Right kidney (tissue), 1 donor: ENCODE results near the gene TNFRSF13B.

Experiments used
- DNase-seq: peaks from one replicate; pipeline ENCODE4 v3.0.0-alpha.2; 2016

The TNFRSF13B gene

DNA sequence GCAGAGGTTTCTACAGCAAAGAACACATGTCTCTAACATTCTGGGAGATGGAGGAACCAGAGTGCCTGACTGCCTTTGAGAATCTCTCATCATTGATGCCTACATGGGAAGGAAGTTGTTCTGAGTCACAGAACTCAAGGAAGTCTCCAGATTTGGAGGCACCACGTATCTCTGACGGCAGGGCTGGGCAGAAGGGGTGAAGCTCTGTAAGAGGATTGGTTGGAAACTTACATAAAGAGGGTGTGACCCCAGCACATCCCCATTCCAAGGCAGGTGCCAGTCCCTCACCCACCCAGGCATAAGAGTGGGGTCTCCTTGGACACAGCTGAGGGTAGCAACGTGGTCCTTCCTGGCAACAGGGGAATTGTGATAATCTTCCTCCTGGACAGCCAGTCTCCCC lies 17.4 kb downstream of the TNFRSF13B start:
- no peak for DNase-seq

DNA sequence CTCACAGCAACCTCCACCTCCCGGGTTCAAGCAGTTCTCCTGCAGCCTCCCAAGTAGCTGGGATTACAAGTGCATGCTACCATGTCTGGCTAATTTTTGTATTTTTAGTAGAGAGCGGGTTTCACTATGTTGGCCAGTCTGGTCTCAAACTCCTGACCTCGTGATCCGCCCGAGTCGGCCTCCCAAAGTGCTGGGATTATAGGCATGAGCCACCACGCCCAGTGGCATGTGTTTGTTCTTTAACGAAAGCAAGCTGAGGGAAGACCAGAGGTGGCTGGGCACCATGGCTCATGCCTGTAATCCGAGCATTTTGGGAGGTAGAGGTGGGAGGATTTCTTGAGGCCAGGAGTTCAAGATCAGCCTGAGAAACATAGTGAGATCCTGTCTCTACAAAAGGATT lies 18.1 kb downstream of the TNFRSF13B start:
- no peak for DNase-seq

DNA sequence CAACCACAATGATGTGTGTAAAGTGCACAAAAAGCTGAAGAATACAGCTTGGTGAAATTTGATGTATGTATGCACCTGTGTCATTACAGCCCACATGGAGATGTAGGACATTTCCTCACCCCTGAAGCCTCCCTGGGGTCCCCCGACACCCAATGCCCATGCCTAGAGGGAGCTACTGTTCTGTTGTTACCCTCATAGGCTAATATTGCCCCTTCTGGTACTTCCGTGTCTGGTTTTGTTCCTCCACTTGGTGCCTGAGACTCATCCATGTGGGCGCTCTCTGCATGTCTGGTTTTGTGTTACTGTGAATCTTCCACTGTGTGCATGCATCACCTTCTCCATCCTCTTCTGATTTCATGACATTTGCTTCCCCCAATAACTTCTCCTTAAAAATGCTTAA lies 18.6 kb downstream of the TNFRSF13B start:
- DNase-seq = no peak

DNA sequence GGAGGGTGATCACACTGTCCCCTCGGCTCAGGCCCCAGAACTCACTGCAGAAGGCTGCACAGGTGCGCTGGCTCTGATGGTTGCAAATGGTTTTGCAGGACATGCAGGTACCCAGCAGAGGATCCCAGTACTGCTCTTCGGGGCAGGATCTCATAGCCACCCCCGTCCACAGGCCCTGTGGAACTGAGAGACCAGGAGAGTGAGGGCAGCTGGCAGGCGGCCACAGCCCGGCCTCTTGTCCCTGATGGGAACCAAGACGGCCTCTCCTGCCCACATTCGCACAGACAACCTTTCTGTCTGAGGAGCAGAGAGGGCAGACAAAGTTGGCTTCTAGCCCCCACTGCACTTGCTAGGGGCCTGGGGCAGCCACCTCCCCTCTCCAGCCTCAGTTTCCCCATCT lies 19.5 kb downstream of the TNFRSF13B start:
- DNase-seq = no peak

DNA sequence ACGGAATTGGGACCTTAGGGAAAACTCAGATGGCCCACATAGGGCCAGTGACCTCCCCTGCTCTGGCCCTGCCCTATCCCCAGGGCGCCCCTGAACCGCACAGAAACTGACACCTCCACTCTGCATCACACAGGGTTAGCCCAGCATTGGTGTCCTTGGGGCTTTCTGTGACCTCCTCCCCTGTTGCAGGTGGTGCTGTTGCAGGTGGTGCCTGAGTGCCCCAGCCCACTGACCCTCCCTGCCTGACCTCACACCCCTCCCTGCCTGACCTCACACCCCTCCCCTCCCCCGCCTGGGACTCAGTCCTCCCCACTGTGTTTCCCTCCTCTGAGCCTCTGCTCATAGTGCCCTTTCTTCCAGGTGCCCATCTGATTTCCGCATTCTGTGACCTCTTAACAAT lies 21.4 kb downstream of the TNFRSF13B start:
- no peak for DNase-seq

DNA sequence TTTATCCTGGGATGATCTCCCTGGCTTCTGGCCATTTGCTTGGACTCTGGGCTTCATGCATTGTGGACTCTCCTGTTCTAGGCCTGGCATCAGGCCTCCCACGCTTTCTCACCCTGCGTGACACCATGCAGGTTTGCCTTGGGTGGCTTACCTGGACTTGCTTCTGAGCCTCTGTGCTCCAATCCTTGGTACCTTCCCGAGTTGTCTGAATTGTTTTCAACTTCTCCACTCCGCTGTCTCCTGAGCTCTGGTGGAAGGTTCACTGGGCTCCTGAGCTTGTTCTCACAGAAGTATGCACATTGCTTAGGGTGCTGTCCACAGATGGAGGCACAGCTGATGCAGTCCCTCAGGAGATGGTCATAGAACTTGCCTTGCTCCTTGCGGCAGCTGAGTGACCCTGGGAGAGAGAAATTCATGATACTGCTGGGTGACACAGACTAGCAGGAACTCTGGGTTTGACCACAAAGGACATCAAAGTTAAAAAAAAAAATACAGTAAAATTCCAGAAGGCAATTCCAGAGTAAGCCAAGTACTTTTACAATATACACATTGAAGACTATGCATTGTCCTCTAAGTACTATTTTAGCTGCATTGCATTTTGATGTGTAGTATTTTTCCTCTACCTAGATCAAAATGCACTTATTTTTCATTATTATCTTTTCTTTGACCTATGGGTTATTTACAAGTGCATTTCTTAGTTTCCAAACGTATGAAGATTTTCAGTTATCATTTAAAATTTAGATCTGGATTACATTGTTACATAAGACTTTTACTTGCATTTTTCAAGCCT lies 23.1 kb downstream of the TNFRSF13B start:
- no peak for DNase-seq

DNA sequence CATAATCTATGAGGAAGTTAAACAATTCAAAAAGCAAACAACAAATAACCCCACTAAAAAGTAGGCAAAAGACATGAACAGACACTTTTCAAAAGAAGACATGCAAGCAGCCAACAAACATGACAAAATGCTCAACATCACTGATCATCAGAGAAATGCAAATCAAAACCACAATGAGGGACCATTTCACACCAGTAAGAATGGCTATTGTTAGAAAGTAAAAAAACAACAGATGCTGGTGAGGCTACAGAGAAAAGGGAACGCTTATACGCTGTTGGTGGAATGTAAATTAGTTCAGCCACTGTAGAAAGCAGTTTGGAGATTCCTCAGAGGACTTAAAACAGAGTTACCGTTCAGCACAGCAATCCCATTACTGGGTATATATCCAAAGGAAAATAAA lies 24.4 kb downstream of the TNFRSF13B start:
- no peak for DNase-seq

DNA sequence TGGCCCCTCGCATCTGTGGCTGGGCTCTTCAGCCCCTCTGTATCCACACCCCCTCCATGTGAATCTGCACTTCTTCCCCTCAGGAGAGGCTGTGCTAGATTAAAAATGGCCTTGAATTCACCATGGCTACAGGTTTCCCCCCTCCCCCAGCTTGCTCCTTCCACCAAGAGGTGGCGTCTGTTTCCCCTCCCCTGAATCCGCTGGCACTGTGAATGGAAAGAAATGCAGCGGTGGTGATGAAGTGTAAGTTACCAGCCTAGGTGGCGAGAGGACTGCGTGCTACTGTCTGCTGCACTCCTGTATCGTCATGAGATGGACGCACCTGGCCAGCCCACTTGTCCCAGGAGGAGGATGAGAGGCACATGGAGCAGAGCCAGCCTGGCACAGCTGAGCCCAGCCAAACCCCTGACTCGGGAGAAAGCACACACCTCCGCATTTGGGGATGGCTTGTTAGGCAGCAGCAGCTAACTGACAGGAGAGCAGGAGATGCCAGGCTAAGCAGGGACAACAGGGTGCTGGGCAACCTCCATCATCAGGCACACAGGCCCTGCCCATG lies 26.2 kb downstream of the TNFRSF13B start:
- DNase-seq = no peak

DNA sequence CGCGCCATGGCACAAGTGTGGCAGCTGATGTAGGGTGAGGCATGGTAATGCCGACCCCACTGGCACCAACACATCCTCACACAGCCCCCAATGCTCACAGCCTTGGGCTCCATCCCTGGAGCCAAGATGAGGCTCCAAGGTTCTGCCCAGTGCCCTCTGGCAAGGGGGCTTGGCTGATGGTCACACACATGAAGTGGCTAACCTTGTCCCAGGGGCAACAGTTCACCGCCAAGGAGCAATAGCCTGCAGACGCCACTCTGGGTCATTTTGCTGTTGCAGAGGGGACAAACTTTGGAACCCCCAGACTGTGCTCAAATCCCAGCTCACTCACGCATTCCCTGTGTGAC lies 26.8 kb downstream of the TNFRSF13B start:
- no peak for DNase-seq

DNA sequence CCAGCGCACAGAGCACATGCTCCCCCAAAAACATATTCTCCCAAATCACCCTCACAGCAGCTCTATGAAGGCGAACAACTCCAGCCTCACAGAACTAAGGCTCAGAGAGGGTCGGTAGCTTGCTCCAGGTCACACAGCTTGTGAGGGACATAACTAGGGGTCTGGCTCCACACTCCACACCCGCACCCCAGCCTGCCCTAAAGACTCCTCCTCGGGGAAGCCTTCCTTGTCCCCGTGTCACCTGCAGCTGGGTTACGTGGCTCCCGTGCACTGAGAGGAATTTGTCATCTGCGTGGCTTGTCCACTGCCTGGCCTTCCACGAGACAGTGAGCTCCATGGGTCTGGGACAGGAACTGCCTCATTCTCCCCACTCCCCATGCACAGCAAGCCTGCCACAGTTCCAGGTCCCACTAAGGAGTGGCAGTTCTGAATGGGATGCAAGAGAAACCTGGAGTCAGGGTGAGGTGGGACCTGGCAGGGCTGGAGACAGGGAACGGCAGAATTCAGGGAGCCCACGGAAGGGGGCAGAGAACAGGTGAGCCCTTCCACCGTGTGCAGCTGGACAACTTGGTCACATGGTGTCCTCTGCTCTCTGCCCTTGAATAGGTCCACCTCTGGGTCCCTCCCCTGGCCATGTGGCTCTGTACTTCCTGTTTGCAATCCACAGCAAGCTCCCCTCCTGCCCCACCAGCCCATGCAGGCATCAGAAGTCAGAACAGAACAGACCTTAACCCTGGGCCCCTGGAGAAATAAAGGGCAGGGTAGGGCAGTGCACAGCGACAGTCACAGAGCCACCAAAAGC lies 27.4 kb downstream of the TNFRSF13B start:
- no peak for DNase-seq

DNA sequence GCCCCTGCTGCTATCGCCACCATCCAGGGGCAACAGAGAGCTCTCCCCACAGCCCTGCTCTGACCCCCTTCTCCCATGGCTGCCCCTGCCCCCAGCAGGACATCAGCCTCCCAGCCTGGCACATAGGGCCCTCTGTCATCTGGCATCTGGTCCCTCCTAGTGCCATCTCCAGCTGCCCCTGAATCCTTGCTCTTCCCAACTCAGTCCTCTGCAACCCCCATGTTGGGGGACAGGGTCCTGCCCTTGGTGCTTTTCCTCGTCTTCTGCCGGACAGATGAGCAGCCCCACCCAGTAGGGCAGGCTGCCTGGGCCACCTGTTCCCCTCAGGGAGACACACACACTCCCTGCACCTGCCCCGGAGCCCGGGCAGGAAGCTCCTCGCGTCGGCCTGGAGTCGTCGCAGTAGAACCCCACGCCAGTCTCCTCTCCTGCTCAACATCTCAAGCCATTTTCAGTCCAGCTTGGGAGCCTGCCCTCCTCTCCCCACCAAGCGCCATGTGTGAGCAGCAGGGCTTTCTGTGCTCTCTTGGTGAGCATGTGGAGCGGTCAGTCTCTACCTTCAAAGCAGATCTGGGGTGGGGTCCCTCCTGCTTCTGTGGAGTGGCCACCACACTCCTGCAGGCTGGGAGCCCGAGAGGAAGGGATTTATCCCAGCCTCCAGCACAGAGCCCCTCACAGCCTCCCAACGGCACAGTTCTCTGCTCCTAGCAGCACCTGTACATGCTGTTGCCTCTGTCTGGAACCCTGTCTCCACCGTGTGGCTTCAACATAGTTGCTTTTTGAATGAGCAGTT lies 28.2 kb downstream of the TNFRSF13B start:
- no peak for DNase-seq

DNA sequence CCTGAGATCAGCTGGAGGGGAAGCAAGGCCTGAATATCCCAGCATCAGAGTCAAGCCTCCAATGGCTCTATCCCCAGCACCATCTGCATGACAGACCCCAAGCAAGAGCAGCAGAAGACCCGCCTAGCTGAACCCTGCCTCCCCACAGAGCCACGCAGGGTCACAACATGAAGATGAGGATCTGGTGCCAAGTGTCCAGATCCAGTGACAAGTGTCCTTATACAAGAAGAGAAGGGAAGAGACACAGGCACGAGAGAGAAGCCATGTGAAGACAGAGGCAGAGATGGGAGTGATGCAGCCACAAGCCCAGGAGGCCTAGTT lies 28.9 kb downstream of the TNFRSF13B start:
- DNase-seq = no peak

DNA sequence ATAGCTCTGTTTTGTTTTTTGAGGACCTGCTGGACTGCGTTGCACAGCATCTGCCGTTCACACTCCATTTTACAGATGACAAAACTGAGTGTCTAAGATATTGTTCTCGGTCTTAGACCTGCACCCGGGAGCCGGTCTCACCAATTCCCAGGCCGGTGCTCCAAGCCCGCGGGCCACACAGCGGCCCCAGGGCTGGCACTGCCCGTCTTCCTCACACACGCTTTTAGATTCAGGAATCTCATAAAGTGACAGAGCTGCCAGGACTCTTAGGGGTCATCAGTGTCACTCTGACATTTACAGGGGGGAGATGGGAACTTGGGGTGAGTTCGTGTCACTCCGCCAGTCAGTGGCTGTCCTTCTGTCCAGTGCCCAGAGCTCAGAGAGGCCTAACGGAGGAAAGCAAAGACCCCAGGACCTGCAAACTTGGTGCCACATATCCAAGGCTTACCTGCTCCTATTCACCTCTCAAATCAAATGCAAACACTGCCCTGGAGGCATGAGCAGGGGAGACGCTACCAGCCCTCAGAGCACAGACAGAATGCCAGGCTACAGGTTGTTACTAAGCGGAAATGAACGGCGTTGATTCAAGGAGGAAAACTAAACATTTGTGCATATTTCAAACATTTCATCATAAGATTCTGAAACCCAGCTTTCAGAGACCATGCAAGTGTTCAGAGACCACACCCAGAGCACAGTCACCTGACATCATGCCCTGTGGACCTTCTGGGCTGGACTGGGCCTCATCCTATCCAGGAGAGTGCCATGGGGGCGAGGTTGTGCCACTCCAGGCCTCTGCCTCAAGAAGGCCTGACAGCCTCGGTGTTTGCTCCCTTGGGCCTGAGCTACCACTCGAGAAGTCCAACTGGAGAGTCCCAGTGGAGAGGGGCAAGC lies 29.5 kb downstream of the TNFRSF13B start:
- no peak for DNase-seq

DNA sequence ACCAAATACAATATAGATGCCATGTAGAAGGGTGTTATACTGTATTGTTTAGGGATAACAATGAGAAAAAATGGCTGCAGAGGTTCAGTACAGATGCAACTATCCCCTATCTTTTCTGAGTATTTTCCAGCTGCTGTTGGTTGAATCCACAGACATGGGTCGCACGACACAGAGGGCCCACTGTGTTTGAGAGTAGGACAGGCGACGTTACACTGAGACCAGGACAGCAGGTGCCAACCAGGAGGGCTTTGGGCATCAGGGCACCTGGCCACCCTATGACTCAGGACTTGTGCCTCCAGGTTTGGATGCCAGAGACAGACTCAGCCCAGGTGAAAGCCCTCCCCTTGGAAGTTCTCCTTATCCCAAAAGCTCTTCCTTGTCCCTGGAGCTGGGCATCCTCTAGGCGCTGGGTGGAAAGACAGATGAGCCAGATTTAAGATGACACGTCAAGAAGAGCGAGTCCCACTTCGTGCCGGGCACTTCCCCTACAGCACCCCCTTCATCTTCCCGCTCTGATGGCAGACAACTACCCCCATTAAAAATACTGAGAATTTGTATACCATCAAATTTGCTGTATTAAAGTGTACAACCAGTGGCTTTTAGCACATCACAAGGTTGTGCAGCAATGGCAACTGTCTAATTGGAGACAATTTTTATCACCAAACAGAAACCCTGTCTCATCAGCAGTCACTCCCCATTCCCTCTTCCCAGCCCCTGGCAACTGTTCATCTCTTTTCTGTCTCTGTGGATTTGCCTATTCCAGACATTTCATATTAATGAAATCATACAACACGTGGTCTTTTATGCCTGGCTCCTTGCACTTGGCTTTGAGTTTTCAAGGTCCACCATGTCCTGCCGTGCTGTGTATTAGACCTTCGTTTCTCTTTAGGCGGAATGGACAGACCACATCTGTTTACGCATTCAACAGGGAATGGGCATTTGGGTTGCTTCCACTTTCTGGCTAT lies 30.6 kb downstream of the TNFRSF13B start:
- no peak for DNase-seq

DNA sequence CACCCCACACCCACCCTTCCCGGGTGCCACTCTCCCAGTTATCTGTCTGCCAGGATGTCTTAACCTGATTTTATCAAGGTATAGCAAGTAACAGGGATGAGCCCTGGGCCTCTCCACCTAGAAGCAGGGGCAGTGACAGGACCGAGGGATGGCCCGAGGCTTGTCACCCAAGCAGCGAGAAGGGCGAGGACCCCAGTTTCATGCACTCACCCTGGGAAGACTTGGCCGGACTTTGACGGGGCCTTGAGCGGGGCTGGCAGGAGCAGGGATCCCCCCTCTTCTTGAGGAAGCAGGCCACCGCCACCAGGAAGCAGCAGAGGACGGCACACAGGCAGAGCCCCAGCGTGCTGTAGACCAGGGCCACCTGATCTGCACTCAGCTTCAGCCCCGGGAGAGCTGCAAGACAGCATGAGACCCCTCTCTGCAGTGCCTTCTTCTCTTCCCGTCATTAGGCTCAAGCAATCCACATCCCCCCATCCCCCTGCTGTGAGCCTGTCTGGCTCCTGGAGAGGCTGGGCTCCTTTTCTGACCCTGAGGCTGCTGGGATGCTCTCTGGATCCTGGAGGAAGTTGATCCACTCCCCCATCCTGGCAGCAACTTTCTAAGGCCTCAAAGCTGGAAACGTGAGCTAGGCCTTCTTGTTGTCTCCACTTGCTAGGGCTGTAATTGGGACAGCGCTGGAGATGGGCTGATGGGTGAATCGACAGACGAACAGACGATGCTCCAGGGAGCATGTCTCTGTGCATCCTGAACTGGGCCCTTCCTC lies 31.6 kb downstream of the TNFRSF13B start:
- DNase-seq = no peak

DNA sequence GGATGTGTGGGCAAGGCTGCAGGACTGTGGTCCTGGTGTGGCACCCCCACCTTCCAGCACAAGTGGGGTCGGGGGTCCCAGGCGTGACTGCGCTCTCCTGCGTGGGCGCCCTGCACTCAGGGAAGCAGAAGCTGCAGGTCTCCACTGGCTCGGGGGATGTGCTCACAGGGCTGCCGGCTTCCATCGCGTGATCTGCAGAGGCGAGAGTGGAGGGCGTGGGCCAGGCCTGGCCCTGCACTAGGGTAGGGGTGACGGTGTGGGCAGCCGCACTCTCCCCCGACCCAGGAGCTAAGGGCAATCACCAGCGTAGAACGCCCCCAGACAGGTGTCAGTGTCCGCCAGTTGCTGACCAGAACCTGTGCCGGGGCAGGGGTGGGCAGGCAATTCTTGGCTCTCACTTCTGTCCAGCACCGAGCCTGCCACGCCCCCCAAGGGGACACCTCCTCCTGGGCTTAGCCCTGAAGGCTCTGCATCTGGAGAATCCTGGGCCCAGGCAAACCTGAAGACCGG lies 32.3 kb downstream of the TNFRSF13B start:
- no peak for DNase-seq

DNA sequence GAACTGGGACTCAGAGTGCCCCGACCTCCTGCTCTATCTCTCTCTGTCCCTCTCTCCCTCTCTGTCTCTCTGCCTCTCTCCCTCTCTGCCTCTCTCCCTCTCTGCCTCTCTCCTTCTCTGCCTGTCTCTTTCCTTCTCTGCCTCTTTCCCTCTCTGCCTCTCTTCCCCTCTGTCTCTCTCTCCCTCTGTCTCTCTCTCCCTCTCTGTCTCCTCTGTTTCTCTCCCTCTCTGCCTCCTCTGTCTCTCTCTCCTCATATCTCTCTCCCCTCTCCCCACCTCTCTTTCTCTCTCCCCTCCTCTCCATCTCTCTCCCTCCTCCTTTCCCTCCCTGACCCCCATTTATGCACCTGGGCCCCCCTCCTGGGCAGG lies 32.7 kb downstream of the TNFRSF13B start:
- DNase-seq = no peak

DNA sequence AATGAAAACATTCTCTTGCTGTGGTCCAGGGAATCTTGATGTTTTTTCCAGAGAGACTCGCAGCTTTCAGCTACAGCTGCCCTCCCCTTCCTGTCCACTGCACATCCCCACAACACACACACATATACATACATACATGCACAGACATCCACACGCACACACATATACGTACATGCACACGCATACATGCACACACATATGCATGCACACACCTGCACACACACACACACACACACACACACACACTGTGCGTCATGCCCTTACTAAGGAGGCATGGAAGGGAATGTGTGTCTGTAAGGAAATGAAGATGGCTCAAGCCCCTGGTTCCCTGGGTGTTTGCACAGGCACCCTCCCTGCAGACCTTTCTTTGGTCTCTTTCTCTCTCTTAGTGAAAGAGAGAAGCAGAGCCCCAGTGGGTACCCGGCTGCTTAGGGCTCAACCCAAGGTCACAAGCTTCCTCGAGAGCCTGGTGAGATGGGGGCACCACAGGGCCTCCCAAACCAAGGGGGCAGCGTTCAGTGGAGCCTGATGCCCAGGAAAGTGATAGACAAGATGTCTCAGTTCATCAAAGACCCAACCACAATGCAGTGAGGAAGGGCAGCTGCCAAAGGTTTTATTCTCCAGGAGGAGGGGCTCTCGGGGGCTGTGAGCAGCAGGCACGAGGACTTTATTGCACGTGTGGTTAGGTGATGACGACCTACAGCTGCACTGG lies 33.3 kb downstream of the TNFRSF13B start:
- no peak for DNase-seq

DNA sequence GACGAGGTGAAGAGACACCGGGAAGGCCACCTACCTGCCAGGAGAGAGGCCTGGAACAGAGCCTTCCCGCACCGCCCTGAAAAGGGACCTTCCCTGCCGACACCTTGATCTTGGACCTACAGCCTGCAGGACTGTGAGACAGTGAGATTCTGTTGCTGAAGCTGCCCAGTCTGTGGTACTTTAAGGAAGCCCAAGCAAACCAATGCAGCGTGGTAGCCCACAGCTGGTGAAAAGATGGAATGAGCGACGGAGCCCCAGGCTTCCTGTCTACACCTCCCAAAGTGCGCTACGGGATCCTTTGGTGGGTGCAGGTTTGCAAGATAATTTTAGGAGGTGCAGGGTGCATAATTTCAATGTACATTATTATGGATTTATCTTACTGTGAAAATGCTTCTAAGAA lies 33.9 kb downstream of the TNFRSF13B start:
- DNase-seq = no peak
